Renal cortical epithelial cell (primary cell): Measurements from ENCODE around the gene CYP4X1. TPM values are rescaled to one million over a fixed set of nuclear protein-coding genes. Genes with fewer than 3 reads are reported as not detected.
"Not testable (repeated sequence)": the region's sequence is repeated elsewhere in the genome, so short reads cannot be mapped to it uniquely, and the experiment has no call there.

ENCODE experiments used
- DNase-seq: peaks from one replicate; pipeline ENCODE4 v3.0.0-alpha.2; 2011; ENCODE audit warnings: low read depth
- total RNA-seq: library from RNA; depleted of rRNA; stranded (reverse); fragments of >200 nt; gene quantifications from 2 replicates; pipeline ENCODE4 v1.2.3, GENCODE V29; 2014

CYP4X1 gene
- total RNA-seq, 1 donor from 2014 or later: 0.10 TPM

GRCh38 chr1:47069080-47069479 lies 45.6 kb downstream of the CYP4X1 start:
- DNase-seq: not testable (repeated sequence)

GRCh38 chr1:47069509-47069908 lies 46.0 kb downstream of the CYP4X1 start:
- not testable (repeated sequence) for DNase-seq

- peak; percentile 22 for DNase-seq
Measured at GRCh38 chr1:47089356-47089755, 65.9 kb downstream of the CYP4X1 start.

GRCh38 chr1:47091476-47091875 lies 68.0 kb downstream of the CYP4X1 start:
- DNase-seq: not testable (repeated sequence)

Other genes starting within 250 kb of the CYP4X1 start
- gene CYP4B1, start 224.6 kb upstream of the CYP4X1 start, total RNA-seq: 3.2 and 3.5 TPM in 2 replicates
- not detected in 2 replicates for gene CYP4A11, start 82.2 kb upstream of the CYP4X1 start, total RNA-seq
- gene CYP4Z1, start 43.6 kb downstream of the CYP4X1 start, total RNA-seq: not detected in 2 replicates
- not detected in 2 replicates for gene CYP4A22, start 113.8 kb downstream of the CYP4X1 start, total RNA-seq
- 288 and 398 TPM in 2 replicates for gene PDZK1IP1, start 166.4 kb downstream of the CYP4X1 start, total RNA-seq
- gene TAL1, start 208.6 kb downstream of the CYP4X1 start, total RNA-seq: 0.35 TPM in 2 replicates